Cardiac muscle cell (in vitro differentiated cells and primary cell): ENCODE data around the gene ALG12. TPM values are rescaled to one million over a fixed set of nuclear protein-coding genes. Genes with fewer than 3 reads are reported as not detected.

Experiments used
- DNase-seq, 2 donors: peaks; one replicate each; pipeline versions ENCODE4 v3.0.0 to v3.0.0-alpha.2; 2010 to 2017; ENCODE audit warnings: low read depth in 1 of 2, low spot score in 1 of 2
- H3K27ac ChIP-seq: fragments of 200-600 bp; sonication (generic); 2 replicates; pipeline ENCODE4 v1.5.1; 2016
- H3K27me3 ChIP-seq: fragments of 200-600 bp; sonication (generic); 2 replicates; pipeline ENCODE4 v1.6.0; 2016; ENCODE audit warnings: control low read depth
- H3K36me3 ChIP-seq: fragments of 200-600 bp; sonication (generic); 2 replicates; pipeline ENCODE4 v1.5.1; 2016; ENCODE audit warnings: control low read depth
- H3K4me1 ChIP-seq: fragments of 200-600 bp; sonication (generic); 2 replicates; pipeline ENCODE4 v1.8.1; 2017; ENCODE audit warnings: low read depth, mild to moderate bottlenecking, mixed run types
- H3K4me3 ChIP-seq: fragments of 200-600 bp; sonication (generic); 2 replicates; pipeline ENCODE4 v1.5.1; 2016; ENCODE audit warnings: mild to moderate bottlenecking
- H3K9me3 ChIP-seq: fragments of 200-600 bp; sonication (generic); 2 replicates; pipeline ENCODE4 v1.5.1; 2017; ENCODE audit warnings: low read depth, mild to moderate bottlenecking, control low read depth
- polyA plus RNA-seq: library from polyadenylated mRNA; unstranded; fragments of >200 nt; fragmentation: Nextera tagmentation; extraction: Ambion mirVana; gene quantifications from 2 replicates; pipeline ENCODE4 v1.2.1, GENCODE V29; 2016
- total RNA-seq: library from RNA; depleted of rRNA; stranded (reverse); fragments of >200 nt; gene quantifications from 2 replicates; pipeline ENCODE4 v1.2.3, GENCODE V29; 2016
- TF ChIP-seq, protein P1 (sequence below): IDR thresholded peaks from 2 replicates; pipeline ENCODE4 v1.5.1; 2012; ENCODE audit warnings: low read depth, mild to moderate bottlenecking, low read length

Gene ALG12
- total and polyA plus RNA-seq, 2 experiments from 2014 or later, result 10.5 to 38.0 TPM

DNA sequence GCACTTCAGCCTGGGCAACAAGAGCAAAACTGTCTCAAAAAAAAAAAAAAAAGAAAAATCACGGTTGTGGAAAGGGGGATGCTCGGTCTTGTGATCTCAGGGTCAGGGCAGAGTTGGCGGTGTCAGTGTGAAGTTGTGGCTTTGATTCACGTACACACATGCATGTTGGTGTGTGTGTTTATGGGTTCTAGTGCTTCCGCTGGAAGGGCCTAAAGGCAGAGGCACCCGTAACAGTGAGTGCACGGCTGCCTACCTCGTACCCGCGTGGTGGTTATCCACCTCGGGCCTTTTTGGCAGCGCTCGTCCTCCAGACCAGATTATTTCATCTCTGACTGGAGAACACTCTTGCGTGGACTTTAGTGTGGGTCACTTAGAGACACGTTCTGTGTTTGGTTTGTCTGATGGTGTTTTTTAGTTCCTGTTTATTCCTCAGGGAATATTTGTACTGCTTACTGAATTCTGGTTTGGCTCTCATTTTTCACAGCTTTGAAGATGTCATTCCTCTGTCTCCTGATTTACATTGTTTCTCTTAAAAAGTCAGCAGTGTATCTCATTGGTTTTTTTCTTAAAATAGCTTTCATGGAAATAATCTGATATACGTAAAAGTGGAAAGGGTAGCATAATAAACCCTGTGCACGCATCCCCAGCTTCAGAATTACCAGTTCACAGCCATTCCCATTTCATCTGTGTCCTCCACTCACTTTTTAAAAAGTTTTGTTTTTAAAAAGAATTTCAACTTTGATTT is 49.0 kb downstream of the ALG12 start:
- Histone ChIP-seq H3K9me3 (no peaks in the 10 kb centered on the region), H3K27ac (no peak overlapping the region), H3K4me1 (no peaks in the 10 kb centered on the region), H3K27me3 (no peaks in the 10 kb centered on the region), H3K4me3 (no peak overlapping the region), H3K36me3 (no peaks in the 10 kb centered on the region)
- TF ChIP-seq, protein P1, sequence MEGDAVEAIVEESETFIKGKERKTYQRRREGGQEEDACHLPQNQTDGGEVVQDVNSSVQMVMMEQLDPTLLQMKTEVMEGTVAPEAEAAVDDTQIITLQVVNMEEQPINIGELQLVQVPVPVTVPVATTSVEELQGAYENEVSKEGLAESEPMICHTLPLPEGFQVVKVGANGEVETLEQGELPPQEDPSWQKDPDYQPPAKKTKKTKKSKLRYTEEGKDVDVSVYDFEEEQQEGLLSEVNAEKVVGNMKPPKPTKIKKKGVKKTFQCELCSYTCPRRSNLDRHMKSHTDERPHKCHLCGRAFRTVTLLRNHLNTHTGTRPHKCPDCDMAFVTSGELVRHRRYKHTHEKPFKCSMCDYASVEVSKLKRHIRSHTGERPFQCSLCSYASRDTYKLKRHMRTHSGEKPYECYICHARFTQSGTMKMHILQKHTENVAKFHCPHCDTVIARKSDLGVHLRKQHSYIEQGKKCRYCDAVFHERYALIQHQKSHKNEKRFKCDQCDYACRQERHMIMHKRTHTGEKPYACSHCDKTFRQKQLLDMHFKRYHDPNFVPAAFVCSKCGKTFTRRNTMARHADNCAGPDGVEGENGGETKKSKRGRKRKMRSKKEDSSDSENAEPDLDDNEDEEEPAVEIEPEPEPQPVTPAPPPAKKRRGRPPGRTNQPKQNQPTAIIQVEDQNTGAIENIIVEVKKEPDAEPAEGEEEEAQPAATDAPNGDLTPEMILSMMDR, result no peak
- DNase-seq, result no peak

DNA sequence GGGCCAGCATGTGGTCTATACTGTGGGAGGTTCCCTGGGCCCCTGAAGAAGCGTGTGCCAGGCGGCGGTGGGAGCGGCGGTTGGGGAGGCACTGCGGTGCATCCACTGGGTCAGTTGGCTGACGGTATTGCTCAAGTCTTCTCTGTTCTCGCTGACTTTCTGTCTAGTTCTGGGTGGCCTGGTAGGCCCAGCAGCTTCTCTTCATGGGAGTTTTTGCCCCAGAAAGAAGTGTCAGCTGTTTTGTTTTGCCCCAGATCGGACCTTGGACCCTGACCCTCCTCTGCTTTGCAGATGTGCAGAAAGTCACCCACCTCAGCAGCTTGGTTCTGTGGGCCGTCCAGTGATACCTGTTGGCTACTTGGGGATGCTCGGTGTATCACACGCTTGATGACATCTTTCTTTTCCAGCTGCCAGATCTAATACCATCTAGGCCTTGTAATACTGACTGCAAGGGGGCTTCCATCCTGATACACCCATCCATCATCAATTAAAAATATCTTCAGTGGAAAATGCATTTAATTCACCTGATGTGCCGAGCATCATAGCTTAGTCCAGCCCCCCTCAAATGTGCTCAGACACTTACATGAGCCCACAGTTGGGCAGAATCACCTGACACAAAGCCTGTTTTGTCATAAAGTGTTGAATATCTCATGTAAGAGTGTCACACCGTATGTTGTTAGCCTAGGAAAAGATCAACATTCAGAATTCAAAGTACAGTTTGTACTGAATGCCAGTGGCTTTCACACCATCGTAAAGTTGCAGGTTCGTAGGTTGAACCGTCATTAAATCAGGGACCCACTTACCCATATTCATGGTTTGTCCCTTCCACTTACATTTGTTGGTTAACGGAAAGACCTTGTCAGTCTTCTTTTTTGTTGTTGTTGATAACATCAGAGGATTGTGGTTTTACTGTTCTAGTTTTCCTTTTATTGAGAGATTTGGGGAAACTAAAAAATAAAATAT is 50.7 kb downstream of the ALG12 start:
- Histone ChIP-seq H3K4me1 (no peaks in the 10 kb centered on the region), H3K36me3 (no peaks in the 10 kb centered on the region), H3K9me3 (no peaks in the 10 kb centered on the region), H3K27ac (no peak overlapping the region), H3K27me3 (no peaks in the 10 kb centered on the region), H3K4me3 (no peak overlapping the region)
- TF ChIP-seq, protein P1, result no peak
- no peak for DNase-seq

DNA sequence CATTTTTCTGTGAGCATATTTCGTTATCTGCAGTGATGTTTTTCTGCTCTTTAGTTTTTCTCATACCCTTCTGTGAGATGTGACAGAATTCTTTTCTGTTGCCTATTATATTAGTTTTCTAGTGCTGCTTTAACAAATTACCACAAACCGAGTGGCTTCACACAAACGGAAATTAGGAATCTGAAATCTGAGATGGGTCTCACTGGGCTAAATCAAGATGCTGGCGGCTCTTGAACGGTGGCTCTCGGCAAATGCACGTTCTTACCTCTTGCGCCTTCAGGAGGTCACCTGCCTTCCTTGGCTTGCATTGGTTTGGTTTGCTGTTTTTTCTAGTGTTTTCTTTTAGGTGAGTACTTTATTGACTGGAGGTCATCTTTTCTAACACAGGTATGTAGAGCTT is 51.6 kb downstream of the ALG12 start:
- no peak overlapping the region for H3K4me3 ChIP-seq
- no peak for DNase-seq
- TF ChIP-seq, protein P1, result no peak
- no peak overlapping the region for H3K27ac ChIP-seq
- no peaks in the 10 kb centered on the region for H3K9me3 ChIP-seq
- H3K27me3 ChIP-seq, result no peaks in the 10 kb centered on the region
- no peaks in the 10 kb centered on the region for H3K4me1 ChIP-seq
- no peaks in the 10 kb centered on the region for H3K36me3 ChIP-seq

DNA sequence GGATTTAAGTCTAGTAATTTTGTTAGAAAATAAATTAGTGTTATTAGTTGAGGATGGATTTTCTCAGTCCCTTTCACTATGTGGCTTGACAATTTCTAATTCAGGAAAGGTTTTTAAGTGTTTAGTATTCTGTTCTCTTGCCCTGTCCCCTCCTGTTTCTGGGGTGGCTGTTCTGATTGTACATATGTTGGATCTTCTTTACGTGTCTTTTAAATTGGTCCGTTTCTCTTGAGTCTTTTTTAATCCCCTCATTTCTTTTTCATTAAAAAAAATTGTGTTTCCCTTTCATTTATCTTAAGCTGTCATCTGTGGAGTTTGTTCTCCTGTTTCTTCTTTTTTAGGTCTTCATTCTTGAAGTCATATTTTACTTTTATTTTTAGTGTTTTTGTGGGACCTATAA is 52.1 kb downstream of the ALG12 start:
- H3K9me3 ChIP-seq, result no peaks in the 10 kb centered on the region

DNA sequence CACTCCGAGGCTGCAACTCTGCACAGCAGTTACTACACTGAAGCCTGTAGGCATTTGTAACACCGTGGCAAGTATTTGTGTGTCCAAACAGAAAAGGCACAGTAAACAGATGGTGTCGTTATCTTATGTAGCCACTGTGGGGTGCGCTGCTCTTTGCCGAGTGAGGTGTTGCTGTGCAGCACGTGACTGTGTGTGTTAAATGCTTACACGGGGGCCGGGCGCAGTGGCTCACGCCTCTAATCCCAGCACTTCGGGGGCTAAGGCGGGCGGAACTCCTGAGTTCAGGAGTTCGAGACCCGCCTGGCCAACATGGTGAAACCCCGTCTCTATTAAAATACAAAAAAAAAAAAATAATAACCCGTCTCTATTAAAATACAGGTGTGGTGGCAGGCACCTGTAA is 53.1 kb downstream of the ALG12 start:
- H3K9me3 ChIP-seq, result no peaks in the 10 kb centered on the region
- TF ChIP-seq, protein P1, result no peak

More for the DNA sequence above, 52.1 kb downstream of the ALG12 start:
- TF ChIP-seq, protein P1, result no peak
- no peaks in the 10 kb centered on the region for H3K27me3 ChIP-seq
- no peak overlapping the region for H3K27ac ChIP-seq
- H3K4me3 ChIP-seq, result no peak overlapping the region
- no peaks in the 10 kb centered on the region for H3K36me3 ChIP-seq
- H3K4me1 ChIP-seq, result no peaks in the 10 kb centered on the region
- DNase-seq, result no peak

More for the DNA sequence above, 53.1 kb downstream of the ALG12 start:
- Histone ChIP-seq H3K27me3 (no peaks in the 10 kb centered on the region), H3K4me3 (no peak overlapping the region), H3K27ac (no peak overlapping the region), H3K36me3 (no peaks in the 10 kb centered on the region), H3K4me1 (no peaks in the 10 kb centered on the region)
- DNase-seq, result no peak
